ENCODE measurements around the gene FAM227A. TPM values are rescaled to one million over a fixed set of nuclear protein-coding genes. Genes with fewer than 3 reads are reported as not detected.
"Not testable (repeated sequence)": the region's sequence is repeated elsewhere in the genome, so short reads cannot be mapped to it uniquely, and the experiment has no call there.

FAM227A gene
- polyA plus RNA-seq, 10 donors: 0.38 to 1.5 (median 1.0) TPM

DNA sequence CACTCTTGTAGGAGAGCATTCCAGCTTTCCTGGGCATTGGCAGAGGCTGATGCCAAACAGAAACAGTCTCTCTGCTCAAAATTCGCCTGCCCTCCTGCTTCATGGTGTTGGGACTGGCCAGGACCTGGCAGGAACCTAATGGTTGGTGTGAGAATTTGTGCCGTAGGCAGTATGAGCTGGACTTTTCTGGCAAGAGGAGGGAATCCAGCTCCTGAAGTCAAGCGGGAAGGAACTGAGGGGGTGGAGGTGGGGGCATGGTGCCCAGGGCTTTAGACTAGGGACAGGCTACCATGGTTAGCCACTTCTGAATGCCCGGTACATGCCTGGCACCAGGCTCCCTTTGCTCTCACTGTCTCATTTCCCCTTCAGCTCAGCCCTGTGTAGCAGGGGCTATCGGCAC is 18.7 kb upstream of the FAM227A start:
- no peak for DNase-seq

DNA sequence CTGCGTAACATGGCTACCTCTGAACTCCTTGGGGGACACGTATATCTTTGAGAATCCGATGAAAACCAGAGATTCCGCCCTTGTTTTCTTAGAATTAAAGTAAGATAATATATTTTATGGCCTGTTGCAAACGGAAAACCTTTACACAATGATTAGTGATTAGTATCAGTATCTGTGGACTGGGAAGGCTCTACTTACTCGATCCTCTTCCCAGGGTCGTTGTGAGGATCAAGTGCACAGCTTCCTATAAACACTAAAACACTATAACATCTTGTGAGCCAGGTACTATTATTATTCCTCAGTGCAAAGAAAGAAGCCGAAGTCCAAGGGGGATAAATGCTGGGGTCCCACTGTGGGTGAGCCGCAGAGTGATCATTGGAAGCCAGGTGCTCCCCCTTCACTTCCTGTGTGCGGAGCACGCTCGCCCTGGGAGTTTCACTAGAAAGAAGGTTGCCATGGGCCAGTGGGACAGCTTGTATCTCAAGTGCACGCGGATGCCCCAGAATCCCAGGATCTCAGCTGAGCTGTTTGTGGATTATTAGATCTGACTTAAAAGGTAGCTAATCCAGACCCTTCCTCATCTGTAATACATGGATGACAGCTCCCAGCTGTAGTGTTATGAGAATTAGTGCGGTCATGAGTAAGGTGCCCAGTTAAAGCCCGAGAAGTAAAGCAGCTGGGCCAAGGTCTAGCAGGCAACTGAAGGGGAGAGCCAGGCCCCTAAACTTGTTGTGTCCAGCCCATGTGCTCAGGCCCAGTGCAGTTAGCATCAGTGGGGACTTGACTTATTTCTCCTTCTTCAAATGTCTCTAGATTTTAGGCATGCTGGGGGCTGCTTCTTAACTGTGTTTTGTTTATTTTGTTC is 1.1 kb upstream of the FAM227A start:
- peak in 1 of 3 donors; percentile 12 for DNase-seq

- DNase-seq: peak in 1 of 3 donors; percentile 5
Measured at GRCh38 chr22:38655519-38656255, 505 bp downstream of the FAM227A start.

GRCh38 chr22:38653741-38654140 is 2.5 kb downstream of the FAM227A start:
- DNase-seq: no peak

DNA sequence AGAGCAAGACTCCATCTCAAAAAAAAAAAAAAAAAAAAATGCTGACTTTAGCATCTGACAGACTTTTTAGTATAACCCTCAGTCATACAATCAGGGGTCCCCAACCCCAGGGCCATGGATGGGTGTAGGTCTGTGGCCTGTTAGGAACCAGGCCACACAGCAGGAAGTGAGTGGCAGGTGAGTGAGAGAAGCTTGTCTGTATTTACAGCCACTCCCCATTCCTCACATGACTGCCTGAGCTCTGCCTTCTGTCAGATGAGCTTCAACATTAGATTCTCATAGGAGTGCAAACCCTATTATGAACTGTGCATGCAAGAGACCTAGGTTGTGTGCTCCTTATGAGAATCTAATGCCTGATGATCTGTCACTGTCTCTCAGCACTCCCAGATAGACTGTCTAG is 3.3 kb downstream of the FAM227A start:
- DNase-seq: no peak

DNA sequence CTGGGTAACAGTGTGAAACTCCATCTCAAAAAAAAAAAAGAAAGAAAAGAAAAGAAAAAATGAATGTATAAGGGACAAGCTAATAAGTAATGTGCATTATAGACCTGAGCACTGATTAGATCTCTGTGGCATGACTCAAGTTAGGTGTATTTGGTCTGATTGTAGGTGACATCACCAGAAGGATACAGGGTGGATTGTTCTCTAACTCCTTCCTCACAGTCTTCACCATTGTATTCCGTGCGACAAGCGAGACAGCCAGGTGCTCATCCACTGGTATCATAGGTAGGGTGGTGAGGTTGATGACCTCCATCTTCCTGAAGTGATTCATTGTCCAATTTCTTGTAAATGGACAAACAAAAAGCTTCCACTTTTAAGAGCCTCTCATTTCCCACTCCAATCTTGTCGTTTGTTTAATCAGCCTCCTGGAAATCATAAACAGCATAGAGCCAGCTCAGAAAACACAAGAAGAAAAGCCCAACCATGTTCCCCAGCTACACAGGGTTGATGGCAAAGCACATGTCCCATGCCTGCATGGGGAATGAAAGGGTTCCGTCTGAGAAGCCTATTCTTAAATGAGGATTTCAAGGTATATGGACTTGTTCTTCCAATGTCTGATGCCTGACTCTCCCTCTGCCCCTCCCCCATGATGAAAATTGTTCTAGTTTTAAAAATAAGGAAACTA is 6.2 kb downstream of the FAM227A start:
- DNase-seq: no peak

DNA sequence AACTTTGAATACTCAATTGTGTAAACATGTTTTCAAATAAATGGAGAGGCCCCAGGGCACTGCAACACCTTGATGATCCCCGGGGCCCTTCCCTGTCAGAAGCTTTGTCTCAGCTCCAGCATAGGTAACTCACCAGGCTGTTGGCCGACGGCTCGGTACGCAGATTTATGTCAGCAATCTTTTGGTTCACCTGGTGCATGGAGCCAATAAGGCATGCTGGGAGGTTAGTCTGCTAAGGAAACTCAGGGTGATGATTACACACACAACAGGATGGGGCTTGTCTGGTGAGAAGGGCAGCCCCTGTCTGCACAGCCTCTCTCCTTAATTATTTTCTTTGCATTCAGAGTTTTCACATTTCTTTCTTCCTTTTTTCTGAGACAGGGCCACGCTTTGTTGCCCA is 10.8 kb downstream of the FAM227A start:
- no peak for DNase-seq

DNA sequence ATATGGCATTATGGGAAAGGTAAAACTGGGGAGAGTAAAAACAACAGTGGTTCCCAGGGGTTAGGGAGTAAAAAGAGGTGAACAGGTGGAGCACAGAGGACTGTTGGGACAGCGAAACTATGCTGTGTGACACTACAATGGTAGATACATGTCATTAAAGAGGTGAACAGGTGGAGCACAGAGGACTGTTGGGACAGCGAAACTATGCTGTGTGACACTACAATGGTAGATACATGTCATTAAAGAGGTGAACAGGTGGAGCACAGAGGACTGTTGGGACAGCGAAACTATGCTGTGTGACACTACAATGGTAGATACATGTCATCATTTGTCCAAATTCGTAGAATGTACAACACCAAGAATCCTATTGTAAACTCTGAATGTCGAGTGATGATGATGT is 11.9 kb downstream of the FAM227A start:
- DNase-seq: not testable (repeated sequence)

- DNase-seq: no peak
Measured at GRCh38 chr22:38641476-38642040, 14.6 kb downstream of the FAM227A start.

GRCh38 chr22:38638728-38639127 is 17.5 kb downstream of the FAM227A start:
- DNase-seq: no peak

DNA sequence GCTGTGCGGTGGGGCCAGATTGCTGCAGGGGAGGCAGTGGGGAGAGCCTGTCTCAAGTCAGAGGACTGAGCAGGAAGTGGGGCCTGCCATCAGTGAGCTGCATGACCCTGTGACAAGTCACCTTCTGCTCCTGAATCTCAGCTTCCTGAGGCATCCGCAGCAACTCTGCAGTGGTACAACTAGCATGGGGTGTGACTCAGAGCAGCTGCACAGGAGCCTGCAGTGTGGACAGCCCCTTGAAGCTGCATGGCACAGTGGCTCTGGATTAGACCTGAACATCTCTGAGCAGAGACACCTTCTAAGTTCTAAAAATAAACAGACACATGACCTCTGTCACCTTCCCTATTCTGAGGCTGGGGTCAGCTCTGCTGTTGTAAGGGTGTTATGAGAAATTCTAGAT is 18.0 kb downstream of the FAM227A start:
- no peak for DNase-seq

- DNase-seq: no peak
Measured at GRCh38 chr22:38632528-38632927, 23.7 kb downstream of the FAM227A start.

DNA sequence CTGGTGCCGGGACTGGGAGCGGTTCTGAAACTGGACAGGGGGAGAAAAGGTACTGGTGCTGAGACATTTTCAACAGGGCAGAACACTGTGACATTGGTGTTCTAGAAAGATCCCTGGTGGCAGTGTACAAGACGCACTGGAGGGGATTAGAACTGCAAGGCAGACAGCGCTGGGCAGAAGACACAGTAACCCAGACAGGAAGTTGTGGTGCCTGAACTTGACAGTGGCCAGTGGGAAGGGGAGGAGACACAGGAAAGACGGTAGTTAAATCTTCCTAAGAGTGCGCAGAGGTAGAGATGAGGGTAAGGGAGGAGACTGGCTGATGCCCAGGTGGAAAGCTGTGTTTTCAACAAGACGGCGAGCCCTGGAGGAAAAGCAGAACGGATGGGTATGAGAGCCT is 24.5 kb downstream of the FAM227A start:
- no peak for DNase-seq

DNA sequence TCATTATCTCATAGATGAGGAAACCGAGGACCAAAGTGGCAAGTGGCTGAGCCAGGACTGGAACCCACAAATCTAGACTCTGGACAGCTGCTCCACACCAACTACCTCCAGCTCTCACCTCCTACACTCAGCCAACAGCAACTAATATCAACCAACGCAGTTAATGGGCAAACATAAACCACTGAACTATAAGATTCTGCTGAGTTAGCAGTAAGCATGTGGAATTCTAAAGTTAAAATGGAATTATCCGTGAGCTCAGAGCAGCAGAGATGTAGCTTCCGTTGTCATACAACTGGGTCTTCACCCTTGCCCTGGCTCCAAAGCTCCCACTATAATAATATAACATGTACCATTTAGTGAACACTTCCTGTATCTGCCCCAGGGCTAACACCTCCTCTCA is 27.1 kb downstream of the FAM227A start:
- no peak for DNase-seq

DNA sequence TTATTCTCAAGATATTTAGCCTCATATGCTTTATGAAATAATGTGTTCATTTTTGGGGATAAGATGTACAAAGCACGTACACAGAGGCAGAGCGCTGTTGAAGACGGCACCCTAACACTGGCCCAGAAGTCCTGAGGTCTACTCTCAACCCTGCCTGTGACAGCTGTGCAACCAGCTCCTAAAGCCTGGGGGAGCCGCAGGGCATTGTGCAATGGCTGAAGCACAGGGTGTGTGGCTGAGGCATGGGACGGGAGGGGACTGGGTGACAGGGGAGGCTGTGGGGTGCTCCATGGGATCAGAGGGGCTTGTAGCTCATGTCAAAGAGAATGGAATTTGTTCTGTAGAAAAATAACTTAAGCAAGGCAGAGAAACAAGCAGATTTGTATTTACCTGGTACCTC is 27.7 kb downstream of the FAM227A start:
- no peak for DNase-seq

- DNase-seq: no peak
Measured at GRCh38 chr22:38623351-38623750, 32.8 kb downstream of the FAM227A start.

- DNase-seq: no peak
Measured at GRCh38 chr22:38618682-38619081, 37.5 kb downstream of the FAM227A start.

- DNase-seq: no peak
Measured at GRCh38 chr22:38618258-38618657, 37.9 kb downstream of the FAM227A start.

DNA sequence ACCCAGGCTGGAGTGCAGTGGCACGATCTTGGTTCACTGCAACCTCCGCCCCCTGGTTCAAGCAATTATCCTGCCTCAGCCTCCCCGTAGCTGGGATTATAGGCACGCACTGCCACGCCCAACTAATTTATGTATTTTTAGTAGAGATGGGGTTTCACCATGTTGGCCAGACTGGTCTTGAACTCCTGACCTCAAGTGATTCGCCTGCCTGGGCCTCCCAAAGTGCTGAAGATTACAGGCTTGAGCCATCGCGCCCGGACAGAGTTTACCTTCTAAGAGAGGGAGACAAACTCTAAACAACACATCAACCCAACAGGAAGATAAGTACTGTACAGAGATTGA is 41.2 kb downstream of the FAM227A start:
- not testable (repeated sequence) for DNase-seq

DNA sequence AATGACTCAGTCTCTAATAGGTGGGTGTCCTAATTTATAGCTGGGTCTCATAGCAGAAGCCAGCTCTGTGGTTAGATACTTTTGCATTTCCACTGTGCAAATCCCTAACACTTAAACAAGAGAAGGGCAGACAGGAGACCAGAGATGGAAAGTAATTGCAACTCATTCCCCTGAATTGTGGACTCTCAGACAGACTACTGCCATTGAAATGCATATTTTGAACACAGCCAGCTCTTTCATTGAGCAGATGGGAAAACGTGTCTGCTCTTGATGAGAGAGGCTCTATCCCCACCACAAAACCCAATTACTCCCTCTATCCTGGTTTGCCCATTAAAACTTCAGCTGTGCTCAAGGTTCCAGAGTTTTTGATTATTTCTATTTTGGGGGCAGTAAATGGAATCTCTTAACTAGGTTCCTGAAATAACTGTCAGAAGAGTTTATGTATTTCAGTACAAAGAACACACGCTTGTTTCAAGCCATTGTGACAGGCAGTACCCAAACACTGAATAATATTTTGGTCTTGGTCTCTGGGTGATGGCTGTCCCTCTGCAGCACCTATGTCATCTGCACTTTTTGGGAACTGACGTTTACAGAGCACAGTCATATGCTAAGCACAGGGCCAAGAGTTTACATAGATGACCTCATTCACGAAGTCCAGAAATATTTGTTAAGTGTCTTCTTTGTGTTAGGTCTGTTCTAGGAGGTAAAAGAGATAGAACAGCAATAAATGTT is 41.7 kb downstream of the FAM227A start:
- no peak for DNase-seq

GRCh38 chr22:38613588-38613987 is 42.6 kb downstream of the FAM227A start:
- DNase-seq: no peak
